ENCODE measurements around the gene PDLIM4. TPM values are rescaled to one million over a fixed set of nuclear protein-coding genes. Genes with fewer than 3 reads are reported as not detected.

Gene PDLIM4
- polyA plus RNA-seq, 1 donor from 2014 or later, result not detected

- no peaks in the 10 kb centered on the region for H3K36me3 ChIP-seq (ENCODE audit: insufficient read depth, low read length)
- no peaks in the 10 kb centered on the region for H3K79me2 ChIP-seq (replicated peaks; ENCODE audit: insufficient read depth, low read length)
- TF ChIP-seq, protein P1, sequence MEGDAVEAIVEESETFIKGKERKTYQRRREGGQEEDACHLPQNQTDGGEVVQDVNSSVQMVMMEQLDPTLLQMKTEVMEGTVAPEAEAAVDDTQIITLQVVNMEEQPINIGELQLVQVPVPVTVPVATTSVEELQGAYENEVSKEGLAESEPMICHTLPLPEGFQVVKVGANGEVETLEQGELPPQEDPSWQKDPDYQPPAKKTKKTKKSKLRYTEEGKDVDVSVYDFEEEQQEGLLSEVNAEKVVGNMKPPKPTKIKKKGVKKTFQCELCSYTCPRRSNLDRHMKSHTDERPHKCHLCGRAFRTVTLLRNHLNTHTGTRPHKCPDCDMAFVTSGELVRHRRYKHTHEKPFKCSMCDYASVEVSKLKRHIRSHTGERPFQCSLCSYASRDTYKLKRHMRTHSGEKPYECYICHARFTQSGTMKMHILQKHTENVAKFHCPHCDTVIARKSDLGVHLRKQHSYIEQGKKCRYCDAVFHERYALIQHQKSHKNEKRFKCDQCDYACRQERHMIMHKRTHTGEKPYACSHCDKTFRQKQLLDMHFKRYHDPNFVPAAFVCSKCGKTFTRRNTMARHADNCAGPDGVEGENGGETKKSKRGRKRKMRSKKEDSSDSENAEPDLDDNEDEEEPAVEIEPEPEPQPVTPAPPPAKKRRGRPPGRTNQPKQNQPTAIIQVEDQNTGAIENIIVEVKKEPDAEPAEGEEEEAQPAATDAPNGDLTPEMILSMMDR (IDR thresholded peaks at IDR 0.05; ENCODE audit: poor library complexity, severe bottlenecking), result no peak
- TF ChIP-seq POLR2AphosphoS5 (IDR thresholded peaks at IDR 0.05), result no peak
- H3K9ac ChIP-seq (ENCODE audit: low read length), result no peak overlapping the region
- no peak overlapping the region for H2AFZ ChIP-seq (ENCODE audit: low read depth, low read length)
- H3K27ac ChIP-seq (ENCODE audit: low read length), result no peak overlapping the region
- no peaks in the 10 kb centered on the region for H4K20me1 ChIP-seq (ENCODE audit: insufficient read depth)
- H3K4me2 ChIP-seq (ENCODE audit: low read length), result no peak overlapping the region
- no peaks in the 10 kb centered on the region for H3K27me3 ChIP-seq (ENCODE audit: insufficient read depth, low read depth, low read length)
- no peaks in the 10 kb centered on the region for H3K9me3 ChIP-seq (ENCODE audit: low read length)
- H3K9me2 ChIP-seq (ENCODE audit: insufficient read depth, low read length), result no peaks in the 10 kb centered on the region
- H3F3A ChIP-seq (ENCODE audit: insufficient read depth, low read length, poor library complexity, severe bottlenecking), result no peaks in the 10 kb centered on the region
- no peak overlapping the region for H3K4me3 ChIP-seq (ENCODE audit: low read length)
Measured at GRCh38 chr5:132220491-132220890, 37.0 kb upstream of the PDLIM4 start.

DNA sequence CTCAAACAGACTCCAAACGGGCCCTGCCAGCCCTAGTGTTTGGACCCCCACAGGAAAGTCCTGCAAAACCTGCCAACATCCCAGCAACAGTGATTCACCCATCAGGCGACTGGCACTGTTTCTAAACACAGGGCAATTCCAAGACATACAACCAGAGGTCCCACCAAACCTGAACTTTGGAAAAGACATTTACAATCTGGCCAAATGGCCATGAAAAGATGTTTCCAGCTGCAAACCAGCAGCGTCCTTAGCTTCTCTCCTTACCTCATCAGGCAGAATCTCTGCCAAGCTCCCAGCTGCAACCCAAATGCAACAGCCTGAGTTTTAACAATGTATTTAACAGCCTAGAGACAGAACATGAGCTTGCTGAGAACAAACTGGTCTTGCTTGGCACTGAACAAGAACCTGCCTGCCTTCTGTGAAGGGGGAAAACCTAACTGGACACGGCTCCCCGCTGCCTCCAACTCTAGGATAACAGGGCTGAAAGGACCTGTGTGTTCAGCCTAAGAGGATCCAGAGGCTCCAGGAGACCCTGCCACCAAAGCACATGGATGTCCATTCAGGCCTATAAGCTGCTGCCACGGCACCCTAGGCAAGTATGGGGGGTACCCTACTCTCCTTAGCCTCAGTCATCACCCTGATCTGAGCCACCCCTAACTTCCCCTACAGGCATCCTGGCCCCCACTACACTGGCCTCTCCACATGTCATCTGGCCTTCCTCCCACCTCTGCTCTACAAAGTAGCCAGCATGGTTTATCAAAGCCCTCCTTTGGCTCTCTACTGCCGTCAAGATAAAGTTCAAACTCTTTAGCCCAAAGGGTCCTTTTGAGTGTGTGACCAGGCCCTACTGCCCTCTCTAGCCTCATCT is 35.5 kb upstream of the PDLIM4 start:
- Histone ChIP-seq H3K36me3 (ENCODE audit: insufficient read depth, low read length) (no peaks in the 10 kb centered on the region), H3K9ac (ENCODE audit: low read length) (no peak overlapping the region), H3K4me2 (ENCODE audit: low read length) (no peak overlapping the region), H3F3A (ENCODE audit: insufficient read depth, low read length, poor library complexity, severe bottlenecking) (no peaks in the 10 kb centered on the region), H3K79me2 (replicated peaks; ENCODE audit: insufficient read depth, low read length) (no peaks in the 10 kb centered on the region), H4K20me1 (ENCODE audit: insufficient read depth) (no peaks in the 10 kb centered on the region), H2AFZ (ENCODE audit: low read depth, low read length) (no peak overlapping the region), H3K4me3 (ENCODE audit: low read length) (no peak overlapping the region), H3K27ac (ENCODE audit: low read length) (no peak overlapping the region), H3K9me3 (ENCODE audit: low read length) (no peaks in the 10 kb centered on the region), H3K27me3 (ENCODE audit: insufficient read depth, low read depth, low read length) (peaks cover 6% of the 10 kb centered on the region), H3K9me2 (ENCODE audit: insufficient read depth, low read length) (no peaks in the 10 kb centered on the region)
- no peak for TF ChIP-seq REST (IDR thresholded peaks at IDR 0.05; ENCODE audit: borderline replicate concordance)

GRCh38 chr5:132222649-132223038 is 34.9 kb upstream of the PDLIM4 start:
- Histone ChIP-seq H3K27me3 (ENCODE audit: insufficient read depth, low read depth, low read length) (peaks cover 10% of the 10 kb centered on the region), H3K4me2 (ENCODE audit: low read length) (no peak overlapping the region), H3F3A (ENCODE audit: insufficient read depth, low read length, poor library complexity, severe bottlenecking) (no peaks in the 10 kb centered on the region), H4K20me1 (ENCODE audit: insufficient read depth) (no peaks in the 10 kb centered on the region), H3K9ac (ENCODE audit: low read length) (no peak overlapping the region), H3K27ac (ENCODE audit: low read length) (no peak overlapping the region), H3K4me3 (ENCODE audit: low read length) (no peak overlapping the region), H2AFZ (ENCODE audit: low read depth, low read length) (no peak overlapping the region), H3K9me3 (ENCODE audit: low read length) (no peaks in the 10 kb centered on the region), H3K79me2 (replicated peaks; ENCODE audit: insufficient read depth, low read length) (no peaks in the 10 kb centered on the region), H3K9me2 (ENCODE audit: insufficient read depth, low read length) (no peaks in the 10 kb centered on the region), H3K36me3 (ENCODE audit: insufficient read depth, low read length) (no peaks in the 10 kb centered on the region)
- TF ChIP-seq EZH2 (IDR thresholded peaks at IDR 0.05; ENCODE audit: borderline replicate concordance, insufficient read depth, low read length, poor library complexity, severe bottlenecking) (no peak), MXI1 (conservative IDR thresholded peaks at IDR 0.05; ENCODE audit: poor library complexity, severe bottlenecking) (no peak), SMC3 (conservative IDR thresholded peaks at IDR 0.05; ENCODE audit: poor library complexity) (no peak), POLR2AphosphoS5 (IDR thresholded peaks at IDR 0.05) (no peak), EP300 (conservative IDR thresholded peaks at IDR 0.05; ENCODE audit: poor library complexity, severe bottlenecking) (no peak), RAD21 (conservative IDR thresholded peaks at IDR 0.05) (no peak), REST (IDR thresholded peaks at IDR 0.05; ENCODE audit: borderline replicate concordance) (no peak), TAF1 (IDR thresholded peaks at IDR 0.05; ENCODE audit: low read depth) (no peak)
- TF ChIP-seq, protein P1 (IDR thresholded peaks at IDR 0.05; ENCODE audit: poor library complexity, severe bottlenecking), result no peak

All from neural cell (in vitro differentiated cells).